Measurements from ENCODE around the gene CMKLR1. TPM values are rescaled to one million over a fixed set of nuclear protein-coding genes. Genes with fewer than 3 reads are reported as not detected.

CMKLR1 gene
- total RNA-seq, 1 donor from 2014 or later = not detected

GRCh38 chr12:108317308-108318234 is 21.5 kb downstream of the CMKLR1 start:
- intact Hi-C loops (cut with micrococcal nuclease) = no loop called here

GRCh38 chr12:108316176-108317086 is 22.7 kb downstream of the CMKLR1 start:
- intact Hi-C loops (cut with micrococcal nuclease) = no loop called here

- intact Hi-C loops (cut with micrococcal nuclease) = no loop called here
Observed at GRCh38 chr12:108315486-108316105, 23.5 kb downstream of the CMKLR1 start.

GRCh38 chr12:108313606-108314351 is 25.3 kb downstream of the CMKLR1 start:
- intact Hi-C loops (cut with micrococcal nuclease) = no loop called here

- intact Hi-C loops (cut with micrococcal nuclease) = no loop called here
Observed at GRCh38 chr12:108313241-108313605, 25.9 kb downstream of the CMKLR1 start.

GRCh38 chr12:108312693-108313189 is 26.4 kb downstream of the CMKLR1 start:
- intact Hi-C loops (cut with micrococcal nuclease) = no loop called here

- intact Hi-C loops (cut with micrococcal nuclease) = no loop called here
Observed at GRCh38 chr12:108312073-108312659, 26.9 kb downstream of the CMKLR1 start.

GRCh38 chr12:108311605-108312004 is 27.5 kb downstream of the CMKLR1 start:
- intact Hi-C loops (cut with micrococcal nuclease) = no loop called here

- intact Hi-C loops (cut with micrococcal nuclease) = no loop called here
Observed at GRCh38 chr12:108310489-108310888, 28.6 kb downstream of the CMKLR1 start.

- intact Hi-C loops (cut with micrococcal nuclease) = no loop called here
Observed at GRCh38 chr12:108309674-108310312, 29.3 kb downstream of the CMKLR1 start.

GRCh38 chr12:108308395-108309085 is 30.6 kb downstream of the CMKLR1 start:
- intact Hi-C loops (cut with micrococcal nuclease) = no loop called here

- intact Hi-C loops (cut with micrococcal nuclease) = no loop called here
Observed at GRCh38 chr12:108307006-108307405, 32.1 kb downstream of the CMKLR1 start.

- intact Hi-C loops (cut with micrococcal nuclease) = no loop called here
Observed at GRCh38 chr12:108306506-108306905, 32.6 kb downstream of the CMKLR1 start.

GRCh38 chr12:108305991-108306501 is 33.1 kb downstream of the CMKLR1 start:
- intact Hi-C loops (cut with micrococcal nuclease) = no loop called here

- intact Hi-C loops (cut with micrococcal nuclease) = no loop called here
Observed at GRCh38 chr12:108305520-108305919, 33.6 kb downstream of the CMKLR1 start.

- intact Hi-C loops (cut with micrococcal nuclease) = no loop called here
Observed at GRCh38 chr12:108304633-108305032, 34.5 kb downstream of the CMKLR1 start.

- intact Hi-C loops (cut with micrococcal nuclease) = no loop called here
Observed at GRCh38 chr12:108303703-108304102, 35.4 kb downstream of the CMKLR1 start.

- intact Hi-C loops (cut with micrococcal nuclease) = no loop called here
Observed at GRCh38 chr12:108302403-108303311, 36.5 kb downstream of the CMKLR1 start.

All from T-helper 2 cell treated with Interferon-gamma antibody and Interleukin-4, amounts not matched to agents 100 ng/mL and 5 ng/mL, for 36 hours (primary cell).